Activated T-cell treated with anti-CD3 and anti-CD28 coated beads, Interleukin-2, amount 50 U/mL, for 24 hours (primary cell): ENCODE data around the gene IGLL1.
"Not testable (repeated sequence)": the region's sequence is repeated elsewhere in the genome, so short reads cannot be mapped to it uniquely, and the experiment has no call there.

ENCODE experiments used
- DNase-seq: peaks from one replicate; pipeline ENCODE4 v3.0.0-alpha.2; 2020
- H3K27ac Mint-ChIP-seq: 2 replicates; pipeline ENCODE4 v1.8.0; 2020; ENCODE audit warnings: mild to moderate bottlenecking, mixed read lengths
- H3K27me3 Mint-ChIP-seq: 2 replicates; pipeline ENCODE4 v1.8.0; 2020; ENCODE audit warnings: mixed read lengths
- H3K36me3 Mint-ChIP-seq: 2 replicates; pipeline ENCODE4 v1.8.0; 2020; ENCODE audit warnings: low read depth, mixed read lengths
- H3K4me1 Mint-ChIP-seq: 2 replicates; pipeline ENCODE4 v1.8.0; 2020; ENCODE audit warnings: low read depth, mixed read lengths
- H3K4me3 Mint-ChIP-seq: 2 replicates; pipeline ENCODE4 v1.8.0; 2020; ENCODE audit warnings: mild to moderate bottlenecking, moderate library complexity, mixed read lengths
- H3K9me3 Mint-ChIP-seq: 2 replicates; pipeline ENCODE4 v1.8.0; 2020; ENCODE audit warnings: mixed read lengths

Gene IGLL1

DNA sequence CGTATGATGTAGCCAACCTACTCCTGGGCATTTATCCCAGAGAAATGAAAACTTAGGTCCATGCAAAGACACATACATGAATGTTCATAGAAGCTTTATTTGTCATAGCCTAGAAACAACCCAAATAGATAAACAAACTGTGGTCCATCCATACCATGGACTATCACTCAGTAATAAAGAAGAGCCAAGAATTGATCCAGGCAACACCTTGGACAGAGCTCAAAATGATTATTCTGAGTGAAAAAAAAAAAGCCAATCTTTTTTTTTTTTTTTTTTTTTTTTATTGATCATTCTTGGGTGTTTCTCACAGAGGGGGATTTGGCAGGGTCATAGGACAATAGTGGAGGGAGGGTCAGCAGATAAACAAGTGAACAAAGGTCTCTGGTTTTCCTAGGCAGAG, 19.9 kb downstream of the IGLL1 start:
- not testable (repeated sequence) for H3K4me3 Mint-ChIP-seq, H3K4me1 Mint-ChIP-seq
- H3K27me3 Mint-ChIP-seq: peaks cover 30% of the 10 kb centered on the region

GRCh38 chr22:23557467-23557866, 22.6 kb downstream of the IGLL1 start:
- no peaks in the 10 kb centered on the region for H3K4me1 Mint-ChIP-seq

More for the DNA sequence above, 19.9 kb downstream of the IGLL1 start:
- not testable (repeated sequence) for H3K36me3 Mint-ChIP-seq, H3K27ac Mint-ChIP-seq, DNase-seq, H3K9me3 Mint-ChIP-seq

DNA sequence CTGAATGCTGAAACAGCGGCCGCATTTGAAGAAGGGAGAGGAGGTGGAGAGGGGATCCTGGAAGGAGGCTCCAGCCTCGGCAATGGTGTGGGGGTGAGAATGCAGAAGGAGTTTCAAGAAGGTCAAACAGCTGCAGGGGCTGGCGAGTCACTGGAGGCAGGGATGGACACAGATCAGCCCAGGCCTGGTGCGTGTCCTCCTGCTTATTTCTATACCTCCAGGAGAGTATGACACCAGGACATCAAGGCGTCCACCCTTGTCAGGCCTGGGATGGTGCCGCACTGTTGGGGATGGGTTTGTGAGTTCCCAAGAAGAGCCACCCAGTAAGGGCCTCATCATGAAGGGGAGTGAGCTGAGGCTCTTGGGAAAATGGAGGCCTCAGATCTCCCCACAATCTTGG, 23.1 kb downstream of the IGLL1 start:
- DNase-seq: no peak
- H3K36me3 Mint-ChIP-seq: no peaks in the 10 kb centered on the region
- peaks cover 9% of the 10 kb centered on the region for H3K27me3 Mint-ChIP-seq
- H3K27ac Mint-ChIP-seq: no peak overlapping the region
- H3K4me1 Mint-ChIP-seq: no peaks in the 10 kb centered on the region
- H3K4me3 Mint-ChIP-seq: no peak overlapping the region
- no peaks in the 10 kb centered on the region for H3K9me3 Mint-ChIP-seq

More at GRCh38 chr22:23557467-23557866, 22.6 kb downstream of the IGLL1 start:
- Mint-ChIP-seq H3K9me3 (no peaks in the 10 kb centered on the region), H3K36me3 (no peaks in the 10 kb centered on the region), H3K4me3 (no peak overlapping the region), H3K27me3 (peaks cover 9% of the 10 kb centered on the region), H3K27ac (no peak overlapping the region)
- peak; percentile 8 for DNase-seq

GRCh38 chr22:23556026-23556620, 24.0 kb downstream of the IGLL1 start:
- H3K27ac Mint-ChIP-seq: no peak overlapping the region
- no peaks in the 10 kb centered on the region for H3K9me3 Mint-ChIP-seq
- no peak overlapping the region for H3K4me3 Mint-ChIP-seq
- H3K4me1 Mint-ChIP-seq: no peaks in the 10 kb centered on the region
- H3K36me3 Mint-ChIP-seq: no peaks in the 10 kb centered on the region
- peaks cover 9% of the 10 kb centered on the region for H3K27me3 Mint-ChIP-seq
- peak; percentile 7 for DNase-seq

GRCh38 chr22:23555118-23555517, 25.0 kb downstream of the IGLL1 start:
- no peaks in the 10 kb centered on the region for H3K9me3 Mint-ChIP-seq
- no peaks in the 10 kb centered on the region for H3K4me1 Mint-ChIP-seq
- H3K27me3 Mint-ChIP-seq: peaks cover 9% of the 10 kb centered on the region
- no peak overlapping the region for H3K4me3 Mint-ChIP-seq
- H3K27ac Mint-ChIP-seq: no peak overlapping the region
- DNase-seq: no peak
- no peaks in the 10 kb centered on the region for H3K36me3 Mint-ChIP-seq

DNA sequence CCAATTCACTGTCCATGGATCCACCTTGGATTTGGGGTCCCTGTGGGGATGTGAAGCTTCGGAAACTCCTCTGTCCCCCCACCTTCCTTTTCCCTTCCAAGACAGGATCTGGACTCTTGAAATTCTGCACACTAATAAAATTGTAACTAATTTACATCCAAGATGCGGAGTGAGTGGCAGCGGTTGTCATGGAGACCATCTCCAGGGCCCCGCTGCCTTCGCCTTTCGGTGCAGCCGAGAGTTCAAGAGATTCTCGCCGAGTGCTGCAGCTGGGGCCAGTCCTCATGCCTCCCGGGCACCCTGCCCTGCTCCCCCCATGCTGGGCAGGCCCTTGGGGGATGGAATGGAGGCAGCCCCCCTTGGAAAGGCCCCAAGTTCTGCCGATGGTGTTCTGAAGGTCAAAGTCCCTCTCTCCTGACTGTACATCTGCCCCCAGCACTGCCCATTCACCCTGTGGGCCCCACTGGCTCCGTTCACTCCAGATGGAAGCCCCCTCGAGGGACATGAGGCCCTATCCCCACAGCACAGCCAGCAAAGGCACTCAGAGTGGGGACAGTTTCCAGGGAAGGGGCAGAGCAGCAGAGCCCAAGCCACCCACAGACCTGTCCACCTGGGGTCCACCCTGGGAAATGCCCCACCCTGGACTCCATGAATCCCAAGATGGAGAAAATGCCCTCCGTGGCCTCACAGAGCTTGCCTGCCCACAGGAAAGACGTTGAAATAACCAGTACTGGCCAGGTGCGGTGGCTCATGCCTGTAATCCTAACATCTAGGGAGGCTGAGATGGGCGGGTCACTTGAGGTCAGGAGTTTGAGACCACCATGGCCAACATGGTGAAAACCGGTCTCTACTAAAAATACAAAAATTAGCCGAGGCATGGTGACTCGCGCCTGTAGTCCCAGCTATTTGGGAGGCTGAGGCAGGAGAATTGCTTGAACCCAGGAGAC, 25.9 kb downstream of the IGLL1 start:
- no peak overlapping the region for H3K27ac Mint-ChIP-seq
- no peaks in the 10 kb centered on the region for H3K36me3 Mint-ChIP-seq
- DNase-seq: peak; percentile 9
- no peak overlapping the region for H3K4me3 Mint-ChIP-seq
- peaks cover 2% of the 10 kb centered on the region for H3K9me3 Mint-ChIP-seq
- no peaks in the 10 kb centered on the region for H3K4me1 Mint-ChIP-seq
- peaks cover 9% of the 10 kb centered on the region for H3K27me3 Mint-ChIP-seq

GRCh38 chr22:23553438-23553837, 26.7 kb downstream of the IGLL1 start:
- no peaks in the 10 kb centered on the region for H3K36me3 Mint-ChIP-seq
- peaks cover 2% of the 10 kb centered on the region for H3K9me3 Mint-ChIP-seq
- H3K4me3 Mint-ChIP-seq: no peak overlapping the region
- peak; percentile 3 for DNase-seq
- H3K4me1 Mint-ChIP-seq: no peaks in the 10 kb centered on the region
- H3K27ac Mint-ChIP-seq: no peak overlapping the region
- peaks cover 9% of the 10 kb centered on the region for H3K27me3 Mint-ChIP-seq

DNA sequence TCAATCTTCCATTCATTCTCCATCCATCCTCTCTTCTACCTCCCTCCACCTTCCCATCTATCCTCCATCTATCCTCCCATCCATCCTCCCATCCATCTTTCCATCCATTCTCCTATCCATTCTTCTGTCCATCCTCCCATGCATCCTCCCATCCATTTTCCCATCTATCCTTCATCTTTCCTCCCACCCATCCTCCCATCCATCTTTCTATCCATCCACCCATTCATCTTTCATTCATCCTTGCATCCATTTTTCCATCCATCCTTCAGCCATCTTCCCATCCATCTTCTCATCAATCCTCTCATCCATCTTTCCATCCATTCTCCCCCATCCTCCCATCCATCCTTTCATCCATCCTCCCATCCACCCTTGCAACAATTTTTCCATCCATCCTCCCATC, 27.5 kb downstream of the IGLL1 start:
- no peaks in the 10 kb centered on the region for H3K4me1 Mint-ChIP-seq

GRCh38 chr22:23551385-23551784, 28.7 kb downstream of the IGLL1 start:
- peaks cover 4% of the 10 kb centered on the region for H3K27me3 Mint-ChIP-seq
- no peaks in the 10 kb centered on the region for H3K36me3 Mint-ChIP-seq
- no peak overlapping the region for H3K27ac Mint-ChIP-seq
- H3K4me3 Mint-ChIP-seq: no peak overlapping the region
- DNase-seq: no peak
- H3K4me1 Mint-ChIP-seq: no peaks in the 10 kb centered on the region
- H3K9me3 Mint-ChIP-seq: peaks cover 10% of the 10 kb centered on the region

More for the DNA sequence above, 27.5 kb downstream of the IGLL1 start:
- H3K36me3 Mint-ChIP-seq: no peaks in the 10 kb centered on the region
- no peak for DNase-seq
- no peak overlapping the region for H3K27ac Mint-ChIP-seq
- H3K4me3 Mint-ChIP-seq: no peak overlapping the region
- peaks cover 6% of the 10 kb centered on the region for H3K9me3 Mint-ChIP-seq
- H3K27me3 Mint-ChIP-seq: peaks cover 9% of the 10 kb centered on the region

- Mint-ChIP-seq H3K4me3 (no peak overlapping the region), H3K27ac (no peak overlapping the region), H3K27me3 (no peaks in the 10 kb centered on the region), H3K9me3 (peaks cover 10% of the 10 kb centered on the region), H3K36me3 (no peaks in the 10 kb centered on the region), H3K4me1 (no peaks in the 10 kb centered on the region)
- DNase-seq: no peak
Measured at GRCh38 chr22:23550049-23550650, 29.9 kb downstream of the IGLL1 start.

- Mint-ChIP-seq H3K9me3 (peaks cover 10% of the 10 kb centered on the region), H3K27me3 (no peaks in the 10 kb centered on the region), H3K4me1 (no peaks in the 10 kb centered on the region), H3K4me3 (no peak overlapping the region), H3K36me3 (no peaks in the 10 kb centered on the region), H3K27ac (no peak overlapping the region)
- DNase-seq: peak; percentile 9
Measured at GRCh38 chr22:23549198-23549595, 30.9 kb downstream of the IGLL1 start.

GRCh38 chr22:23548501-23549197, 31.4 kb downstream of the IGLL1 start:
- Mint-ChIP-seq H3K27me3 (no peaks in the 10 kb centered on the region), H3K9me3 (peaks cover 10% of the 10 kb centered on the region), H3K4me3 (no peak overlapping the region), H3K4me1 (no peaks in the 10 kb centered on the region), H3K36me3 (no peaks in the 10 kb centered on the region), H3K27ac (no peak overlapping the region)
- peak; percentile 20 for DNase-seq

DNA sequence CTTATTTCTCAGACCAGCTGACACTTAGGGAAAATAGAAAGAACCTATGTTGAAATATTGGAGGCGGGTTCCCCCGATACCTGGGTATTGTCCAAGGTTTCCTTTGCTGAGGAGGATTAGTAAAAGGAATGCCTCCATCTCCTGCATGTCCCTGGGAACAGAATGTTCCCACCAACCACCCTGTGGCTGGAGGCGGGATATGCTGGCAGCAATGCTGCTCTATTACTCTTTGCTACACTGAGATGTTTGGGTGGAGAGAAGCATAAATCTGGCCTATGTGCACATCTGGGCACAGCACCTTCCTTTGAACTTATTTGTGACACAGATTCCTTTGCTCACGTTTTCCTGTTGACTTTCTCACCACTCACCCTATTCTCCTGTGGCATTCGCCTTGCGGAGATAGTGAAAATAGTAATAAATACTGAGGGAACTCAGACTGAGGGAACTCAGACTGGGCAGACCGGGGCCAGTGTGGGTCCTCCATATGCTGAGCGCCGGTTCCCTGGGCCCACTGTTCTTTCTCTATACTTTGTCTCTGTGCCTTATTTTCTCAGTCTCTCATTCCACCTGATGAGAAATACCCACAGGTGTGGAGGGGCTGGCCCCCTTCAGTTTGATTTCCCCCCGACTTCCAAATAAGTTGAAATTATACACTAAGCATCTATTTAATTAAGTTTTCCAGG, 32.1 kb downstream of the IGLL1 start:
- no peak overlapping the region for H3K27ac Mint-ChIP-seq
- no peaks in the 10 kb centered on the region for H3K4me1 Mint-ChIP-seq
- H3K4me3 Mint-ChIP-seq: no peak overlapping the region

DNA sequence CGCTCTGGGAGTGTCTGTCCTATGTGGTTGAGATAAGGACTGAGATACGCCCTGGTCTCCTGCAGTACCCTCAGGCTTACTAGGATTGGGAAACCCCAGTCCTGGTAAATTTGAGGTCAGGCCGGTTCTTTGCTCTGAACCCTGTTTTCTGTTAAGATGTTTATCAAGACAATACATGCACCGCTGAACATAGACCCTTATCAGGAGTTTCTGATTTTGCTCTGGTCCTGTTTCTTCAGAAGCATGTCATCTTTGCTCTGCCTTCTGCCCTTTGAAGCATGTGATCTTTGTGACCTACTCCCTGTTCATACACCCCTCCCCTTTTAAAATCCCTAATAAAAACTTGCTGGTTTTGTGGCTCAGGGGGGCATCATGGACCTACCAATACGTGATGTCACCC, 32.7 kb downstream of the IGLL1 start:
- H3K27me3 Mint-ChIP-seq, H3K4me3 Mint-ChIP-seq, H3K4me1 Mint-ChIP-seq, H3K36me3 Mint-ChIP-seq, H3K27ac Mint-ChIP-seq, H3K9me3 Mint-ChIP-seq: not testable (repeated sequence)
- DNase-seq: peak; percentile 2

More for the DNA sequence above, 32.1 kb downstream of the IGLL1 start:
- peak; percentile 11 for DNase-seq
- H3K9me3 Mint-ChIP-seq: peaks cover 10% of the 10 kb centered on the region
- no peaks in the 10 kb centered on the region for H3K36me3 Mint-ChIP-seq
- no peaks in the 10 kb centered on the region for H3K27me3 Mint-ChIP-seq
